Measurements from ENCODE around the gene DNAH17. TPM values are rescaled to one million over a fixed set of nuclear protein-coding genes. Genes with fewer than 3 reads are reported as not detected.

DNAH17 gene
- total RNA-seq, 1 experiment from 2014 or later, result 0.13 TPM

DNA sequence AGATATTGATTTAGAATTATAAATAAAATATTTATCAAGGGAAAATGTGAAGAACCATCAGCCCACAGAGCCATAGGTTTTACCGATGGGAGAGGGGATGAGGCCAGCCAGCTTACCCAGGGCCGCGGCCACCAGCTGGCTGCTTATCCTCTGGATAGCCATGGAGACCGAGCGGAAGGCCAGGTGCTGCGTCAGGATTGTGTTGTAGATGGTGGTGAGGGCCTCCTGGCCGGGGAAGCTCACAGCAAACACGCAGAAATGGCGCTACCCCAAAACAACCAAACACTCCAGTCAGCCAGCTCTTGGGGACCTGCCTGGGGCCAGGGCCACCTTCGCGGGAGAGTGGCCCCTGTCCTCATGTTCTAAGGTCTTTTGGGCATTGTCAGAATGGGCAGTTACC, 97.8 kb downstream of the DNAH17 start:
- Histone ChIP-seq H3K4ac (ENCODE audit: low read depth, low read length) (no peak overlapping the region), H3K9me3 (ENCODE audit: control insufficient read depth, low read depth, low read length) (no peaks in the 10 kb centered on the region), H4K5ac (ENCODE audit: insufficient read length, low read depth, low read length) (no peak overlapping the region), H3K4me2 (ENCODE audit: insufficient read depth, insufficient read length, low read length) (no peak overlapping the region), H3K23me2 (ENCODE audit: insufficient read length, low read depth, low read length, poor library complexity, severe bottlenecking) (no peaks in the 10 kb centered on the region), H2BK120ac (ENCODE audit: low read depth, low read length, poor library complexity, severe bottlenecking) (no peak overlapping the region), H3K79me2 (ENCODE audit: insufficient read depth, low read length) (no peaks in the 10 kb centered on the region), H3K23ac (ENCODE audit: insufficient read length, low read depth, low read length) (no peak overlapping the region), H3K27ac (ENCODE audit: insufficient read length, low read depth, low read length) (no peak overlapping the region), H3T11ph (ENCODE audit: low read length) (no peak overlapping the region), H3K9ac (ENCODE audit: extremely low read depth, insufficient read length, low read length) (no peak overlapping the region), H4K20me1 (ENCODE audit: control insufficient read depth, insufficient read depth, insufficient read length) (no peaks in the 10 kb centered on the region), H2BK12ac (ENCODE audit: insufficient read length, low read depth, low read length) (no peak overlapping the region), H2AFZ (ENCODE audit: low read length) (no peak overlapping the region), H3K27me3 (ENCODE audit: insufficient read depth, low read length) (no peaks in the 10 kb centered on the region), H2AK5ac (ENCODE audit: insufficient read length, low read length) (no peak overlapping the region), H2BK20ac (ENCODE audit: low read depth, low read length, poor library complexity, severe bottlenecking) (no peak overlapping the region), H3K18ac (ENCODE audit: insufficient read length, low read depth, low read length) (no peak overlapping the region), H2BK15ac (ENCODE audit: low read depth, low read length) (no peak overlapping the region), H3K79me1 (ENCODE audit: insufficient read depth, low read depth, low read length, poor library complexity, severe bottlenecking) (no peaks in the 10 kb centered on the region), H3K4me1 (ENCODE audit: insufficient read depth, low read length) (no peaks in the 10 kb centered on the region), H4K8ac (replicated peaks; ENCODE audit: insufficient read length, low read depth, low read length) (no peak overlapping the region), H3K56ac (ENCODE audit: insufficient read length, low read depth, low read length) (no peak overlapping the region), H2BK5ac (ENCODE audit: insufficient read length, low read length) (no peak overlapping the region), H3K14ac (ENCODE audit: insufficient read depth, low read length) (no peak overlapping the region), H4K91ac (ENCODE audit: insufficient read length, low read depth, low read length) (no peak overlapping the region)
- H3K27ac Mint-ChIP-seq, result no peak overlapping the region
- peaks cover 4% of the 10 kb centered on the region in 2 experiments; a peak in 3 of 4 replicates for H3K4me1 Mint-ChIP-seq
- no peaks in the 10 kb centered on the region; a peak in 1 of 7 replicates for H3K36me3 Mint-ChIP-seq (ENCODE audit: insufficient read depth in 1 of 3, low read depth in 3 of 3)
- H3K4me3 Mint-ChIP-seq, result no peak overlapping the region
- WGBS (ENCODE audit: extremely low coverage, insufficient read length, low lambda C conversion rate), result no CpG with 5 or more reads among the region's 11 CpGs
- no peak for DNase-seq
- H3K9me3 Mint-ChIP-seq, result no peaks in the 10 kb centered on the region
- TF ChIP-seq CTCF (conservative IDR thresholded peaks at IDR 0.05), result no peak
- H3K27me3 Mint-ChIP-seq (ENCODE audit: low read depth), result peaks cover 9% of the 10 kb centered on the region

Data from H9 (cell line).